ENCODE results near the gene VMO1.

- TF ChIP-seq CTCF (IDR thresholded peaks at IDR 0.05; ENCODE audit: insufficient read depth, low read length) (no peak), GABPA (IDR thresholded peaks at IDR 0.05; ENCODE audit: low read depth) (no peak), REST (IDR thresholded peaks at IDR 0.05; ENCODE audit: insufficient replicate concordance, low read depth) (no peak)
These were observed 20.3 kb upstream of the VMO1 start for GRCh38 chr17:4806456-4806776.

All from HL-60 (cell line).